ENCODE results near the gene SRSF1. TPM values are rescaled to one million over a fixed set of nuclear protein-coding genes. Genes with fewer than 3 reads are reported as not detected.
"Not testable (repeated sequence)": the region's sequence is repeated elsewhere in the genome, so short reads cannot be mapped to it uniquely, and the experiment has no call there.

The SRSF1 gene
- total and polyA plus RNA-seq, 10 donors: 65.8 to 213 (median 172) TPM

- no peak overlapping the region for H3K4me3 ChIP-seq
- no peak for DNase-seq
- 68 to 80% (median 78%) methylated on average over 1 of the region's 1 CpG for WGBS, 5 donors
- peaks cover 0 to 24% (median 4%) of the 10 kb centered on the region in 6 donors for H3K4me1 ChIP-seq
- TF ChIP-seq POLR2AphosphoS5 (IDR thresholded peaks at IDR 0.05) (no peak), CTCF (IDR thresholded peaks at IDR 0.05 in 8 of 11, conservative IDR thresholded peaks at IDR 0.05 in 3 of 11) (no peak), POLR2A (IDR thresholded peaks at IDR 0.05) (no peak)
- intact Hi-C loops (cut with DNase I; ENCODE audit: low total_unique reads): no loop called here
- no peaks in the 10 kb centered on the region for H3K9me3 ChIP-seq
- H3K36me3 ChIP-seq: peaks cover 5 to 86% (median 73%) of the 10 kb centered on the region in 6 donors
- no peaks in the 10 kb centered on the region for H3K27me3 ChIP-seq (replicated peaks in 1 of 7)
- H3K27ac ChIP-seq: no peak overlapping the region
Observed at GRCh38 chr17:57975044-57975443, 32.0 kb downstream of the SRSF1 start.

GRCh38 chr17:57974053-57974824, 32.8 kb downstream of the SRSF1 start:
- H3K27me3 ChIP-seq (replicated peaks in 1 of 7); H3K9me3 ChIP-seq; H3K27ac ChIP-seq; intact Hi-C loops (cut with DNase I; ENCODE audit: low total_unique reads); H3K4me3 ChIP-seq; DNase-seq: not testable (repeated sequence)
- Histone ChIP-seq H3K36me3 (peaks cover 5 to 78% (median 65%) of the 10 kb centered on the region in 6 donors), H3K4me1 (peaks cover 0 to 22% (median 3%) of the 10 kb centered on the region in 6 donors)
- WGBS, 5 donors: 81 to 96% (median 92%) methylated on average over 4 of the region's 4 CpGs

DNA sequence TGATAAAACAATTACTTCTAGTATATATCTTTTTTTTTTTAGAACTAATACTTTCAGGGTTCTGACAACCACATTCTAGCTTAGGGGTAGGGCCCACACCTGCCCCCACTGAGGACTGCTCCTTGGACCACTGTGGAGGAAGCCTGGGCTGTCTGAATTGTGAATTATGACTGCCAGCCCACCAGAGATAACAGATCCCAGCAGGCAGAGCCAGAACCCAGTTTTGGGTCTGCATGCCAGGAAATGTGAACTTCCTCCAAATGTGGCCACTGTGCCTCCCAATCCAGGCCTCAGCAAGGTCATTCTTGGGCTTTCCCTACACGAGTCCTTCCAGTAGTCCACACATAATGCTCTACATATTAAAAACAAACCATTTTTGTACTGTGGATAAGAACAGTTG, 34.9 kb downstream of the SRSF1 start:
- peak overlapping the region in 3 of 8 donors; percentile 23 to 36 (median 27) for H3K27ac ChIP-seq
- no peak for DNase-seq
- TF ChIP-seq CTCF (IDR thresholded peaks at IDR 0.05 in 8 of 11, conservative IDR thresholded peaks at IDR 0.05 in 3 of 11) (no peak), POLR2AphosphoS5 (IDR thresholded peaks at IDR 0.05) (peak in 1 of 3 donors; percentile 47), POLR2A (IDR thresholded peaks at IDR 0.05) (no peak)
- no peaks in the 10 kb centered on the region for H3K9me3 ChIP-seq
- intact Hi-C loops (cut with DNase I; ENCODE audit: low total_unique reads): no loop called here
- no peak overlapping the region for H3K4me3 ChIP-seq
- WGBS, 5 donors: 32 to 61% (median 39%) methylated on average over 1 of the region's 1 CpG
- peaks cover 2 to 57% (median 44%) of the 10 kb centered on the region in 6 donors for H3K36me3 ChIP-seq
- H3K27me3 ChIP-seq (replicated peaks in 1 of 7): no peaks in the 10 kb centered on the region
- H3K4me1 ChIP-seq: peaks cover 0 to 17% (median 3%) of the 10 kb centered on the region in 6 donors

DNA sequence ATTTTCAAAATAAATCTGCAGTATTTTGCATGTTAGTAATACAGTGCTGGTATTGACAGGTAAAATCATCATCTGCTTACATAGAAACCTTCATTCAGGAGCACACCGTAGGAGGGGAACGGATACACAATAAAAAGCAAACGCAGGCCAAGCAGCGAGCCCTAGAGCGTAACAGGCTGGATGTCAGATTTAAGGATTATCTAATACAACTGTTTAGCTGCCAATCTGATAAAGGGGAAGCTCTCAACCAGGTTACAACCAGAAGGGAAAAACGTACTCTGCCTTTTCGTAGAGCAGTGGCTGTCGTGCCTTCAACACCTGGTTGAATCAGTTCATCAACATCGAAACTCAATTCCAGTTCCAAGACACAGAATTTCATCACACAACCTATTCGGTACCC, 35.5 kb downstream of the SRSF1 start:
- 65 to 76% (median 68%) methylated on average over 10 of the region's 10 CpGs for WGBS, 5 donors
- intact Hi-C loops (cut with DNase I; ENCODE audit: low total_unique reads): no loop called here
- no peak for DNase-seq
- H3K27me3 ChIP-seq (replicated peaks in 1 of 7): no peaks in the 10 kb centered on the region
- H3K9me3 ChIP-seq: no peaks in the 10 kb centered on the region
- TF ChIP-seq POLR2AphosphoS5 (IDR thresholded peaks at IDR 0.05) (no peak), CTCF (IDR thresholded peaks at IDR 0.05 in 8 of 11, conservative IDR thresholded peaks at IDR 0.05 in 3 of 11) (no peak), POLR2A (IDR thresholded peaks at IDR 0.05) (no peak)
- H3K4me3 ChIP-seq: no peak overlapping the region
- H3K4me1 ChIP-seq: peaks cover 0 to 17% (median 3%) of the 10 kb centered on the region in 6 donors
- H3K27ac ChIP-seq: peak overlapping the region in 3 of 8 donors; percentile 23 to 36 (median 27)
- H3K36me3 ChIP-seq: peaks cover 0 to 51% (median 39%) of the 10 kb centered on the region in 6 donors
